Endothelial cell (in vitro differentiated cells): ENCODE results near the gene SF3B2. TPM values are rescaled to one million over a fixed set of nuclear protein-coding genes. Genes with fewer than 3 reads are reported as not detected.
A peak's percentile ranks its signal among the peaks of the same experiment; 100 is the strongest.

Experiments
- DNase-seq: peaks from one replicate; pipeline ENCODE4 v3.0.0; 2021; ENCODE audit warnings: low spot score
- H3K27ac Mint-ChIP-seq: one replicate; pipeline ENCODE4 v1.8.0; 2021; ENCODE audit warnings: mixed read lengths, inconsistent platforms; ENCODE audit not compliant: unreplicated experiment
- H3K27me3 Mint-ChIP-seq: one replicate; pipeline ENCODE4 v1.8.0; 2021; ENCODE audit warnings: mild to moderate bottlenecking, moderate library complexity, mixed read lengths, inconsistent platforms; ENCODE audit not compliant: unreplicated experiment
- H3K36me3 Mint-ChIP-seq: one replicate; pipeline ENCODE4 v1.8.0; 2021; ENCODE audit warnings: mild to moderate bottlenecking, low read depth, mixed read lengths, inconsistent platforms; ENCODE audit not compliant: unreplicated experiment
- H3K4me1 Mint-ChIP-seq: one replicate; pipeline ENCODE4 v1.8.0; 2021; ENCODE audit warnings: mild to moderate bottlenecking, mixed read lengths, inconsistent platforms; ENCODE audit not compliant: unreplicated experiment
- H3K4me3 Mint-ChIP-seq: one replicate; pipeline ENCODE4 v1.8.0; 2021; ENCODE audit warnings: mild to moderate bottlenecking, mixed read lengths, inconsistent platforms; ENCODE audit not compliant: unreplicated experiment
- H3K9me3 Mint-ChIP-seq: one replicate; pipeline ENCODE4 v1.8.0; 2021; ENCODE audit warnings: mixed read lengths, inconsistent platforms; ENCODE audit not compliant: unreplicated experiment
- long read RNA-seq: library from polyadenylated mRNA; unstranded; transcript quantifications from one replicate; pipeline ENCODE4 v2.0.0, GENCODE V29; 2020; ENCODE audit not compliant: unreplicated experiment
- total RNA-seq: library from RNA; stranded (reverse); fragmentation: NEBNext Ultra II Directional; extraction: Animal tissue kit (Norgen Biotek cat#: 25700); gene quantifications from one replicate; pipeline ENCODE4 v1.2.1, GENCODE V29; 2021; ENCODE audit not compliant: unreplicated experiment
- TF ChIP-seq, protein P1 (sequence below): fragments of 200-600 bp; sonication (generic); IDR thresholded peaks from one replicate; pipeline ENCODE4 v1.5.0; 2021; ENCODE audit warnings: antibody characterized with exemption; ENCODE audit not compliant: unreplicated experiment

Gene SF3B2
- total RNA-seq: 174 TPM
- long read RNA-seq, transcript SF3B2-201 (22 exons, 2,903 nt): major isoform, 29 of 64 reads
- long read RNA-seq, partial matches to known transcripts: 24 of 64 reads
- long read RNA-seq, other reads (novel, unspliced or antisense): 11 of 64 reads

GRCh38 chr11:66051766-66052663 lies at the start of gene SF3B2:
Gene SF3B2 (plus strand): TSS chr11:66052364. CDS start chr11:66052385, 21 bp downstream.
- Mint-ChIP-seq H3K4me1 (peaks cover 22% of the 10 kb centered on the region), H3K36me3 (peaks cover 30% of the 10 kb centered on the region), H3K27ac (peak within 1 kb of the TSS; percentile 94), H3K9me3 (no peaks in the 10 kb centered on the region), H3K27me3 (peaks cover 14% of the 10 kb centered on the region), H3K4me3 (peak within 1 kb of the TSS; percentile 98)
- TF ChIP-seq, protein P1, sequence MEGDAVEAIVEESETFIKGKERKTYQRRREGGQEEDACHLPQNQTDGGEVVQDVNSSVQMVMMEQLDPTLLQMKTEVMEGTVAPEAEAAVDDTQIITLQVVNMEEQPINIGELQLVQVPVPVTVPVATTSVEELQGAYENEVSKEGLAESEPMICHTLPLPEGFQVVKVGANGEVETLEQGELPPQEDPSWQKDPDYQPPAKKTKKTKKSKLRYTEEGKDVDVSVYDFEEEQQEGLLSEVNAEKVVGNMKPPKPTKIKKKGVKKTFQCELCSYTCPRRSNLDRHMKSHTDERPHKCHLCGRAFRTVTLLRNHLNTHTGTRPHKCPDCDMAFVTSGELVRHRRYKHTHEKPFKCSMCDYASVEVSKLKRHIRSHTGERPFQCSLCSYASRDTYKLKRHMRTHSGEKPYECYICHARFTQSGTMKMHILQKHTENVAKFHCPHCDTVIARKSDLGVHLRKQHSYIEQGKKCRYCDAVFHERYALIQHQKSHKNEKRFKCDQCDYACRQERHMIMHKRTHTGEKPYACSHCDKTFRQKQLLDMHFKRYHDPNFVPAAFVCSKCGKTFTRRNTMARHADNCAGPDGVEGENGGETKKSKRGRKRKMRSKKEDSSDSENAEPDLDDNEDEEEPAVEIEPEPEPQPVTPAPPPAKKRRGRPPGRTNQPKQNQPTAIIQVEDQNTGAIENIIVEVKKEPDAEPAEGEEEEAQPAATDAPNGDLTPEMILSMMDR: no peak
- peak; percentile 97 for DNase-seq

GRCh38 chr11:66002648-66003225 lies 49.4 kb upstream of the SF3B2 start:
- Mint-ChIP-seq H3K27me3 (peaks cover 14% of the 10 kb centered on the region), H3K4me1 (peaks cover 20% of the 10 kb centered on the region), H3K4me3 (peak overlapping the region; percentile 100), H3K36me3 (peaks cover 14% of the 10 kb centered on the region), H3K9me3 (no peaks in the 10 kb centered on the region), H3K27ac (peak overlapping the region; percentile 90)
- peak; percentile 29 for DNase-seq
- TF ChIP-seq, protein P1: no peak

- no peaks in the 10 kb centered on the region for H3K9me3 Mint-ChIP-seq
- TF ChIP-seq, protein P1: no peak
- H3K4me1 Mint-ChIP-seq: peaks cover 25% of the 10 kb centered on the region
- peaks cover 14% of the 10 kb centered on the region for H3K27me3 Mint-ChIP-seq
- no peak for DNase-seq
- peaks cover 8% of the 10 kb centered on the region for H3K36me3 Mint-ChIP-seq
- H3K27ac Mint-ChIP-seq: peak overlapping the region; percentile 90
- H3K4me3 Mint-ChIP-seq: peak overlapping the region; percentile 94
These were observed 48.9 kb upstream of the SF3B2 start for GRCh38 chr11:66003291-66003690.

- Mint-ChIP-seq H3K27ac (no peak overlapping the region), H3K36me3 (peaks cover 3% of the 10 kb centered on the region), H3K27me3 (peaks cover 16% of the 10 kb centered on the region), H3K4me3 (no peak overlapping the region), H3K9me3 (no peaks in the 10 kb centered on the region), H3K4me1 (peaks cover 31% of the 10 kb centered on the region)
- TF ChIP-seq, protein P1: no peak
- no peak for DNase-seq
These were observed 48.0 kb upstream of the SF3B2 start for GRCh38 chr11:66004186-66004585.
